Smooth muscle cell (in vitro differentiated cells): ENCODE results near the gene ADAP1. TPM values are rescaled to one million over a fixed set of nuclear protein-coding genes. Genes with fewer than 3 reads are reported as not detected.

ENCODE experiments used
- DNase-seq: peaks from one replicate; lab custom pipeline; 2025; ENCODE audit not compliant: unreplicated experiment; lab: John Stamatoyannopoulos, UW
- H2AFZ ChIP-seq: fragments of 200-600 bp; sonication (generic); 2 replicates; pipeline ENCODE4 v1.6.0; 2016; ENCODE audit warnings: antibody characterized with exemption, low read depth, mild to moderate bottlenecking
- H3F3A ChIP-seq: fragments of 200-600 bp; sonication (generic); 2 replicates; pipeline ENCODE4 v1.6.0; 2017; ENCODE audit warnings: antibody characterized with exemption, low read depth
- H3K27ac ChIP-seq: fragments of 200-600 bp; sonication (generic); 2 replicates; pipeline ENCODE4 v1.5.1; 2016; ENCODE audit warnings: low read depth, mild to moderate bottlenecking
- H3K27me3 ChIP-seq: fragments of 200-600 bp; sonication (generic); 2 replicates; pipeline ENCODE4 v1.6.1; 2016; ENCODE audit warnings: low read depth, mild to moderate bottlenecking
- H3K36me3 ChIP-seq: fragments of 200-600 bp; sonication (generic); 2 replicates; pipeline ENCODE4 v1.5.1; 2016; ENCODE audit warnings: low read depth
- H3K4me1 ChIP-seq: fragments of 200-600 bp; sonication (generic); 2 replicates; pipeline ENCODE4 v1.5.1; 2016; ENCODE audit warnings: low read depth
- H3K4me2 ChIP-seq: fragments of 200-600 bp; sonication (generic); 2 replicates; pipeline ENCODE4 v1.6.0; 2016; ENCODE audit warnings: mild to moderate bottlenecking
- H3K4me3 ChIP-seq: fragments of 200-600 bp; sonication (generic); 2 replicates; pipeline ENCODE4 v1.5.1; 2016; ENCODE audit warnings: mild to moderate bottlenecking
- H3K79me2 ChIP-seq: fragments of 200-600 bp; sonication (generic); 2 replicates; pipeline ENCODE4 v1.6.0; 2016; ENCODE audit warnings: low read depth, mild to moderate bottlenecking
- H3K9ac ChIP-seq: fragments of 200-600 bp; sonication (generic); 2 replicates; pipeline ENCODE4 v1.6.0; 2016; ENCODE audit warnings: low read depth
- H3K9me3 ChIP-seq: fragments of 200-600 bp; sonication (generic); replicated peaks from 2 replicates; pipeline ENCODE4 v1.5.1; 2016; ENCODE audit warnings: low read depth
- H4K20me1 ChIP-seq: fragments of 200-600 bp; sonication (generic); 2 replicates; pipeline ENCODE4 v1.6.0; 2016; ENCODE audit warnings: low read depth
- CTCF ChIP-seq: fragments of 200-600 bp; sonication (generic); IDR thresholded peaks from 2 replicates; pipeline ENCODE4 v1.5.1; 2017; ENCODE audit warnings: borderline replicate concordance, mild to moderate bottlenecking, antibody characterized with exemption; ENCODE audit not compliant: insufficient read depth, poor library complexity, severe bottlenecking
- WGBS: methylation state at CpG from one replicate; pipeline ENCODE4 v1.1.7; 2016; ENCODE audit warnings: low lambda C conversion rate; 5-methylcytosine and 5-hydroxymethylcytosine counted together
- polyA plus RNA-seq: library from polyadenylated mRNA; unstranded; fragments of >200 nt; fragmentation: Nextera tagmentation; extraction: Ambion mirVana; gene quantifications from 2 replicates; pipeline ENCODE4 v1.2.1, GENCODE V29; 2016
- total RNA-seq: library from RNA; depleted of rRNA; stranded (reverse); fragments of >200 nt; gene quantifications from 2 replicates; pipeline ENCODE4 v1.2.3, GENCODE V29; 2014

ADAP1 gene
- total and polyA plus RNA-seq, 2 experiments from 2014 or later: 1.3 to 2.0 TPM

- no peaks in the 10 kb centered on the region for H3K36me3 ChIP-seq
- no peaks in the 10 kb centered on the region for H3F3A ChIP-seq
- H2AFZ ChIP-seq: no peak overlapping the region
- H3K79me2 ChIP-seq: no peaks in the 10 kb centered on the region
- no peaks in the 10 kb centered on the region for H4K20me1 ChIP-seq
- H3K27ac ChIP-seq: no peak overlapping the region
- DNase-seq: peak; percentile 31
- H3K27me3 ChIP-seq: peaks cover 13% of the 10 kb centered on the region
- H3K4me2 ChIP-seq: no peak overlapping the region
- no peak overlapping the region for H3K9ac ChIP-seq
- no peaks in the 10 kb centered on the region for H3K4me1 ChIP-seq
- no peaks in the 10 kb centered on the region for H3K9me3 ChIP-seq
- no peak for TF ChIP-seq CTCF
- H3K4me3 ChIP-seq: no peak overlapping the region
- WGBS: 24% methylated on average over 24 of the region's 24 CpGs
Observed at GRCh38 chr7:901388-902154, 52.9 kb downstream of the ADAP1 start.

- H3K9ac ChIP-seq: no peak overlapping the region
- H2AFZ ChIP-seq: no peak overlapping the region
- 94% methylated on average over 8 of the region's 8 CpGs for WGBS
Observed at GRCh38 chr7:901041-901387, 53.5 kb downstream of the ADAP1 start.

GRCh38 chr7:900331-901040 lies 54.0 kb downstream of the ADAP1 start:
- no peaks in the 10 kb centered on the region for H3K79me2 ChIP-seq
- H3F3A ChIP-seq: no peaks in the 10 kb centered on the region
- no peak overlapping the region for H3K4me3 ChIP-seq
- H3K9ac ChIP-seq: no peak overlapping the region
- 98% methylated on average over 21 of the region's 26 CpGs for WGBS
- H4K20me1 ChIP-seq: no peaks in the 10 kb centered on the region
- H3K4me2 ChIP-seq: no peak overlapping the region
- H3K36me3 ChIP-seq: no peaks in the 10 kb centered on the region
- TF ChIP-seq CTCF: no peak
- no peak overlapping the region for H2AFZ ChIP-seq
- DNase-seq: no peak
- H3K27me3 ChIP-seq: peaks cover 12% of the 10 kb centered on the region
- no peaks in the 10 kb centered on the region for H3K4me1 ChIP-seq
- no peaks in the 10 kb centered on the region for H3K9me3 ChIP-seq
- no peak overlapping the region for H3K27ac ChIP-seq

More at GRCh38 chr7:901041-901387, 53.5 kb downstream of the ADAP1 start:
- H3K4me2 ChIP-seq: no peak overlapping the region
- H3K36me3 ChIP-seq: no peaks in the 10 kb centered on the region
- no peaks in the 10 kb centered on the region for H3F3A ChIP-seq
- no peak overlapping the region for H3K27ac ChIP-seq
- TF ChIP-seq CTCF: no peak
- DNase-seq: no peak
- H3K9me3 ChIP-seq: no peaks in the 10 kb centered on the region
- H3K79me2 ChIP-seq: no peaks in the 10 kb centered on the region
- no peaks in the 10 kb centered on the region for H3K4me1 ChIP-seq
- H3K27me3 ChIP-seq: peaks cover 13% of the 10 kb centered on the region
- H4K20me1 ChIP-seq: no peaks in the 10 kb centered on the region
- H3K4me3 ChIP-seq: no peak overlapping the region

GRCh38 chr7:899806-900205 lies 54.7 kb downstream of the ADAP1 start:
- no peak for TF ChIP-seq CTCF
- Histone ChIP-seq H2AFZ (no peak overlapping the region), H3F3A (no peaks in the 10 kb centered on the region), H4K20me1 (no peaks in the 10 kb centered on the region), H3K9ac (no peak overlapping the region), H3K27me3 (peaks cover 5% of the 10 kb centered on the region), H3K27ac (no peak overlapping the region), H3K4me1 (no peaks in the 10 kb centered on the region), H3K36me3 (no peaks in the 10 kb centered on the region), H3K9me3 (no peaks in the 10 kb centered on the region), H3K4me2 (no peak overlapping the region), H3K79me2 (no peaks in the 10 kb centered on the region), H3K4me3 (no peak overlapping the region)
- WGBS: 97% methylated on average over 16 of the region's 16 CpGs
- DNase-seq: no peak
